Anterior cingulate cortex (tissue), 58 donors: Measurements from ENCODE around the gene CLEC11A.
A peak's percentile ranks its signal among the peaks of the same experiment; 100 is the strongest.
"Not testable (repeated sequence)": the region's sequence is repeated elsewhere in the genome, so short reads cannot be mapped to it uniquely, and the experiment has no call there.

Source experiments
- DNase-seq, 58 donors: peaks; one replicate each; lab custom pipeline; 2025; lab: John Stamatoyannopoulos, UW

The CLEC11A gene

GRCh38 chr19:50720921-50721381, 2.2 kb upstream of the CLEC11A start:
- DNase-seq = peak in 2 of 58 donors; percentile 16 to 30

- peak in 7 of 58 donors; percentile 15 to 38 (median 28) for DNase-seq
Measured at GRCh38 chr19:50721441-50722137, 1.6 kb upstream of the CLEC11A start.

DNA sequence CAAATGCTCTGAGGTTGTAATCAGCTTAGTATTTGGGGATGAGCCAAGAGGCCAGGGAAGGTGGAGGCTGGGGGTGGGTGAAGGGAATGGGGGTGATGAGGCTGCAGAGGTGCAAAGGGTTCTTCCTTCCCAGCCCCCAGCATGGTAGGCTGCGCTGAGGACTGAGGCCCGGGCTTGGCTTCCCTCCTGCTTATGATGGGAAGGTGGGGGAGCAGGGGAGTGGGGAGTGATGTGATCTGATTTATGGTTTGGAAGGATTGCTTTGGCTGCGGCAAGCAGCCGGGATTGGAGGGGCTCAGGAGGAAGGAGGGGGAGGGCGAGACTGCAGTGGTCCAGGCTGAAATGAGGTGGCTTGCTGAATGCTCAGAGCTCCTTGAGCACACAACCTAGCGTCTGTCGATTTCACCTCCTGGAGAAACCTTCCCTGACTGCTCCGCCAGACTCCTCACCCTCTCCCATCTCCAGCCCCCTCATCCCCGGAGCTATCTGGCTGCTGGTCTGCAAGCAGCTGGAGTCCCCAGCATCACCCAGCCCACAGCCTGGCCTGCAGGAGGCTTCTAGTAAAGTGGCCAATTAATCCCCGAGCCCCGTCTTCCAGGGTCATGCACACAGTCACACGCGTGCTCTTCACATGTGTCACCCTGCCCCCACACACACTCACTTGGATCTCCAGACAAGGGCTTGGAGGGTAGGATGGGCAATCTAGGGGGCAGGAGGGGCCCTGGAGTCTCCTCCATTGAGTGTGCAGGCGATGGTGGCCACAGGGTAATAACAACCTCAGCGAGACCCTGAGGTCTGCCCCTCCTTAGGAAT, 757 bp upstream of the CLEC11A start:
- DNase-seq = no peak

- DNase-seq = peak in 2 of 58 donors; percentile 34 to 69
Measured at GRCh38 chr19:50723735-50724521, 764 bp downstream of the CLEC11A start.

GRCh38 chr19:50724522-50725217, 1.5 kb downstream of the CLEC11A start:
- peak; percentile 45 to 100 (median 99) for DNase-seq

DNA sequence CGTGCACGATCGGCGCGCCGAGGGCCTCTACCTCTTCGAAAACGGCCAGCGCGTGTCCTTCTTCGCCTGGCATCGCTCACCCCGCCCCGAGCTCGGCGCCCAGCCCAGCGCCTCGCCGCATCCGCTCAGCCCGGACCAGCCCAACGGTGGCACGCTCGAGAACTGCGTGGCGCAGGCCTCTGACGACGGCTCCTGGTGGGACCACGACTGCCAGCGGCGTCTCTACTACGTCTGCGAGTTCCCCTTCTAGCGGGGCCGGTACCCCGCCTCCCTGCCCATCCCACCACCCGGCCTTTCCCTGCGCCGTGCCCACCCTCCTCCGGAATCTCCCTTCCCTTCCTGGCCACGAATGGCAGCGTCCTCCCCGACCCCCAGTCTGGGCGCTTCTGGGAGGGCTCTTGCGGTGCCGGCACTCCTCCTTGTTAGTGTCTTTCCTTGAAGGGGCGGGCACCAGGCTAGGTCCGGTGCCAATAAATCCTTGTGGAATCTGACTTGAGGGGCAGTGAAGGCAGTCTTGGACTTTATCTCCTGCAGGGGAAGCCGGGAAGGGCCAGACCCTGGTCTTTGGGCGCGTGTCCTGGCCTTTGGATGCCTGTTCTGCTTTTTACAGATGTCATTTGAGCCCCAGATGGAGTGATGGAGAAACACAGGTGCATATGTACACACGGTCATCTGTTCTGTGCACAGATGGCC, 2.2 kb downstream of the CLEC11A start:
- DNase-seq = peak in 1 of 58 donors; percentile 66

- no peak for DNase-seq
Measured at GRCh38 chr19:50725911-50726230, 2.7 kb downstream of the CLEC11A start.

DNA sequence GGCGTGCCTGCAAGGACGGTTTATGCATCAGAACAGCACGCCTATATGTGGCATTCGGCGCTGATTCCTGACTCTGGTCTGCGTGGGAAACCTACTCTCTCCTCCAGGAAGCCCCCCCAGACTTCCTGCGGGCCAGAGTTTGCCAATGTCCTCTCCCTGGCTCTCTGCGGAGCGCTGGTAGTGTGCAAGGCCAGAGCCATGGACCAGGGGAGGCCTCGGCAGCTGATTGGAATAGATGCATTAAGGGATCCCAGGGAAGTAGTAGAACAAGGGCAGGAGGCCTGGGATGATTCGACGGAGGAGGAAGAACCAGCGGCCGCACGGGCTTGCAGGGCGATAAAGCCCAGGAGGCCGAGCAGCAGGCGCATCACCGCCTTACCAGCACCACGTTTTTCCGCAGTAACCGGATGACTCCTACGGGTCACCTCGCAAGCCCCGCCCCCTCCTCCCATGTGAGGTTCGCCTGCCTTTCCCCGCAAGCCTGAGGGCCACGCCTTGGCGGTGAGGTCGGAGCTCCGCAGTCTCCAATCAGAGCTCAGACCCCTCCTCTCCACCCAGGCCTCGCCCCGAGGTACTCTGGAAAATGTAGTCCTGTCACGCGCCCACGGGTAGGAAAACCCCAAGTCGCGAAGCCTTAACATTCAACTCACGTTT, 5.0 kb downstream of the CLEC11A start:
- peak in 53 of 58 donors; percentile 22 to 83 (median 63) for DNase-seq

DNA sequence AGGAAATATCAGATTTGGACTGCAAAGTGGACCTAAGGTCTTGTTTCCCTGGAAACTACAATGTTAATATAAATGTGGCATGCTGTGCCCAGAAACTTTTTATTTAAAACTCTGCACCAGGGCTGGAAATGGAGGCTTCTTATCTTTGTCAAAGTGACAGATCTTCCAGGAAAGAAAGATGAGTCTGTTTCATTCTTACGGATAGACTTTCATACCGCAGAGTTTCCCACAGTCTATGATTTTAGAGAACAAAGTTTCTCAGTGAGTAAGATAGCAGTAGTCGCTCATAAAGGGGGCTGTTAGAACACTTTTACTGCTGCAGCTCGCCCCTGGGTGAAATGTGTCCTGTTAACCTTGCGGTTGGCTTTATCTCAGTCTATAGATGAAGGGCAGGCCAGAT, 6.7 kb downstream of the CLEC11A start:
- no peak for DNase-seq

DNA sequence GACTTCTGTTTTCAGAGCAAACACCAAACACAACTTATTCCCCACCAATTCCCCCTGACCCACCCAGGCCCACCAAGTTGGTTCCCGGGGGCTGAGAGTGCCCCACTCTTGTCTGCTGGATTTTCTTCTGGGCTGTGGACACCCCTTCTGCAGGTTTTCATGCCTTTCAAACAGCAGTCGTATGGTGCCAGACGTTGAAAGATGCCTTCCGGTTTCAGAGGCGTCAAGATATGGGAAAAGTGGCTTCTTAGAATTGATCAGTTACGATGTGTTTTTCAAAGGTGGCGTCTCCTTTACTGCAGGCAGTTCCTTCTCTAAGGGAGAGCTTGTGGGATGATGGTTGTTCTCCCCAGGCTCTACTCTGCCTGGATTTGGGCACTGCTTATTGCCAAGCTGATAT, 12.7 kb downstream of the CLEC11A start:
- no peak for DNase-seq

- no peak for DNase-seq
Measured at GRCh38 chr19:50736338-50736737, 13.2 kb downstream of the CLEC11A start.

DNA sequence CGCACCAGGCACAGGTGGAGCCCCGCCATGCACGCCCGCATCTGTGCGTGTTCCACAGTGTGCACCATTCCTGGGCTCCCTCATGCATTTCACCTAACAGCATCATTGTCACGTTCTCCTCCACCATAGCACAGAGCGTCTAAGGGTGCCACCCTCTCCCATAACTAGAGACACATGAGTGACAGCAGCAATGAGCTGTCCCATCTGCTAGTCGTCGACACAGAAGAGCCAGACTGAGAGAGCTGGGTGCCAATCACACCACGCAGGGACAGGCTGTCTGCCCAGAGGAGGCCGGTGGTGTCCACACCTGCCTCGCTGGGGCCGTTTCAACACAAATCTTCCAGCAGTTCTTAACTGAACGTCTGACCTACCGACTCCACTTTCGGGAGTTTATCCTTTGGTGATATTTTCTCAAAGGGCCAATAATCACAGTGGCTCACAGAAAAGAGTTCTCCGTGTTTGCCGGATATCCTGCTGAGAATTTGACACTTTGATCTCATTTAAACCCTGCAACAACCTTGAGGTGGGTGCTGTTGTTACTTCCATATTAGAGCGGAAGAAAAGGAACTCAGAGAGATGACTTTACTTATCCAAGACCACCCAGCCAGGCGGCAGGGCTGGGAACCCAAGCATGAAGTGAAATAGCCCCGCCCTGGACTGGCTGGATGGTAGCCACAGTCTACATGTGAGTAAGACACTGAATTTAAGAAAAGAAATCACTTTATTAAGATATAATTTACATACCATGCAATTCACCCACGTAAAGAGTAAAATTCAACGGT, 16.2 kb downstream of the CLEC11A start:
- no peak for DNase-seq

GRCh38 chr19:50739914-50740426, 16.8 kb downstream of the CLEC11A start:
- DNase-seq = no peak

GRCh38 chr19:50741179-50741933, 18.2 kb downstream of the CLEC11A start:
- no peak for DNase-seq

GRCh38 chr19:50743537-50743936, 20.4 kb downstream of the CLEC11A start:
- no peak for DNase-seq

DNA sequence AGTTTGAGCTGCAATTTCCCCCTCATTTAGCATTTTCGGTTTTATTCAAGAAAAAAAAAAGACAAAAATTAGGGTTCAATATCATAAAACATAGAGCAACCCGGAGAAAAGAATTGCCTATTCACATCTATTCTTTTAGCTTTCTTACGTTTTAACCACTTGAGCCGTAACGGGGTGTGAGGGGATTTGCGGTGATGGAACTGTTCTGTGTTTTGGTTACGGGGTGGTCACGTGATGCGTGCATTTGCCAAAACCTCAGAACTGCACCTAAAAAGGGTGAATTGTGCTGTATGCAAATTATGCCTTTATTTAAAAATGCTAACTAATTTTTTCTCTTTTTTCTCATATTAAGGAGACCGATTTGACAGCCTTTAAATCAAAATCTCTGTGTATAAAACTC, 22.1 kb downstream of the CLEC11A start:
- no peak for DNase-seq

DNA sequence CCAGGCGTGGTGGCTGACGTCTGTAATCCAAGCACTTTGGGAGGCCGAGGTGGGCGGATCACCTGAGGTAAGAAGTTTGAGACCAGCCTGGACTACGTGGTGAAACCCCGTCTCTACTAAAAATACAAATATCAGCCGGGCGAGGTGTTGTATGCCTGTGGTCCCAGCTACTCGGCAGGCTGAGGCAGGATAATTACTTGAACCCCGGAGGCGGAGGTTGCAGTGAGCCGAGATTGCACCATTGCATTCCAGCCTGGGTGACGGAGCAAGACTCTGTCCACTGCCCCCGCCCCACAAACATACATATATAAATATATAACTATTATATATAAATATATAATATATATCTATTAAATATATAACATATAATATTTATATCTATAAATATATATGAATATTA, 24.0 kb downstream of the CLEC11A start:
- not testable (repeated sequence) for DNase-seq

DNA sequence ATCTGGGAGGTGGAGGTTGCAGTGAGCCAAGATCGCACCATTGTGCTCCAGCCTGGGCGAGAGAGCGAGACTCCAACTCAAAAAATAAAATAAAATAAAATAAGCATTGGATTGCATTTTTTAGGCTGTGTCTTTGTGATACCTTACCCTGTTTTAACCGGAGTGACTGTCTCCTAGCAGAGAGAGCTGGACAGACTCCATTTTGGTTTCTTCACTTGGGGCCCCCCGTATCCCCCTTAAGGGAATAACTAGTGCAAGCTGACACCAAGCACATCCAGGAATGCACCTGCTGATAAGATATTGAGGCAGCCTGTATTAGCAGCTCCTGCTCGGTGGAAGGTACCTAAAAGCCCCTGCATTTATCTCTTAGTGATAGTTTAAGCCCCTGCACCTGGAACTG, 26.3 kb downstream of the CLEC11A start:
- DNase-seq = no peak
